ENCODE results near the gene TSPAN8.
"Not testable (repeated sequence)": the region's sequence is repeated elsewhere in the genome, so short reads cannot be mapped to it uniquely, and the experiment has no call there.

Gene TSPAN8

GRCh38 chr12:71128191-71128788 is 29.5 kb downstream of the TSPAN8 start:
- Histone ChIP-seq H3K27me3 (ENCODE audit: insufficient read depth, poor library complexity, severe bottlenecking) (no peaks in the 10 kb centered on the region), H3K27ac (ENCODE audit: poor library complexity, severe bottlenecking) (no peak overlapping the region), H3K36me3 (ENCODE audit: low read depth) (no peaks in the 10 kb centered on the region), H3K9me3 (ENCODE audit: severe bottlenecking) (no peaks in the 10 kb centered on the region), H3K4me3 (ENCODE audit: severe bottlenecking) (no peak overlapping the region), H3K4me1 (ENCODE audit: insufficient read depth, poor library complexity, severe bottlenecking) (no peaks in the 10 kb centered on the region)
- no peak for TF ChIP-seq CTCF (IDR thresholded peaks at IDR 0.05; ENCODE audit: poor library complexity, severe bottlenecking)
- DNase-seq (ENCODE audit: low spot score) (no peak), ATAC-seq (ENCODE audit: low read depth) (0 out of 3 replicates have a peak, but pooled peaks have one; percentile 33)

GRCh38 chr12:71125949-71126348 is 31.9 kb downstream of the TSPAN8 start:
- no peak for TF ChIP-seq CTCF (IDR thresholded peaks at IDR 0.05; ENCODE audit: poor library complexity, severe bottlenecking)
- Histone ChIP-seq H3K9me3 (ENCODE audit: severe bottlenecking) (no peaks in the 10 kb centered on the region), H3K27ac (ENCODE audit: poor library complexity, severe bottlenecking) (no peak overlapping the region), H3K4me1 (ENCODE audit: insufficient read depth, poor library complexity, severe bottlenecking) (no peaks in the 10 kb centered on the region), H3K4me3 (ENCODE audit: severe bottlenecking) (no peak overlapping the region), H3K36me3 (ENCODE audit: low read depth) (no peaks in the 10 kb centered on the region), H3K27me3 (ENCODE audit: insufficient read depth, poor library complexity, severe bottlenecking) (no peaks in the 10 kb centered on the region)
- ATAC-seq (ENCODE audit: low read depth) (no peak), DNase-seq (ENCODE audit: low spot score) (no peak)

- no peak for DNase-seq (ENCODE audit: low spot score)
- Histone ChIP-seq H3K4me3 (ENCODE audit: severe bottlenecking) (no peak overlapping the region), H3K4me1 (ENCODE audit: insufficient read depth, poor library complexity, severe bottlenecking) (no peaks in the 10 kb centered on the region), H3K27me3 (ENCODE audit: insufficient read depth, poor library complexity, severe bottlenecking) (no peaks in the 10 kb centered on the region), H3K27ac (ENCODE audit: poor library complexity, severe bottlenecking) (no peak overlapping the region), H3K9me3 (ENCODE audit: severe bottlenecking) (no peaks in the 10 kb centered on the region), H3K36me3 (ENCODE audit: low read depth) (no peaks in the 10 kb centered on the region)
- no peak for TF ChIP-seq CTCF (IDR thresholded peaks at IDR 0.05; ENCODE audit: poor library complexity, severe bottlenecking)
- no peak for ATAC-seq (ENCODE audit: low read depth)
These were observed 32.3 kb downstream of the TSPAN8 start for GRCh38 chr12:71125515-71125914.

- no peaks in the 10 kb centered on the region for H3K9me3 ChIP-seq (ENCODE audit: severe bottlenecking)
- ATAC-seq (ENCODE audit: low read depth) (no peak), DNase-seq (ENCODE audit: low spot score) (no peak)
- H3K27ac ChIP-seq (ENCODE audit: poor library complexity, severe bottlenecking) = no peak overlapping the region
- H3K27me3 ChIP-seq (ENCODE audit: insufficient read depth, poor library complexity, severe bottlenecking) = no peaks in the 10 kb centered on the region
- no peak for TF ChIP-seq CTCF (IDR thresholded peaks at IDR 0.05; ENCODE audit: poor library complexity, severe bottlenecking)
- H3K4me3 ChIP-seq (ENCODE audit: severe bottlenecking) = no peak overlapping the region
- no peaks in the 10 kb centered on the region for H3K36me3 ChIP-seq (ENCODE audit: low read depth)
- H3K4me1 ChIP-seq (ENCODE audit: insufficient read depth, poor library complexity, severe bottlenecking) = no peaks in the 10 kb centered on the region
These were observed 32.9 kb downstream of the TSPAN8 start for GRCh38 chr12:71124835-71125460.

GRCh38 chr12:71113148-71113547 is 44.7 kb downstream of the TSPAN8 start:
- not testable (repeated sequence) for H3K36me3 ChIP-seq (ENCODE audit: low read depth); H3K4me1 ChIP-seq (ENCODE audit: insufficient read depth, poor library complexity, severe bottlenecking); DNase-seq (ENCODE audit: low spot score); H3K27me3 ChIP-seq (ENCODE audit: insufficient read depth, poor library complexity, severe bottlenecking); H3K4me3 ChIP-seq (ENCODE audit: severe bottlenecking); H3K9me3 ChIP-seq (ENCODE audit: severe bottlenecking); H3K27ac ChIP-seq (ENCODE audit: poor library complexity, severe bottlenecking); ATAC-seq (ENCODE audit: low read depth)

Measured in RWPE2 (cell line).